Fibroblast of gingiva (primary cell): ENCODE results near the gene RBM47.
"Not testable (repeated sequence)": the region's sequence is repeated elsewhere in the genome, so short reads cannot be mapped to it uniquely, and the experiment has no call there.

Experiments
- DNase-seq: peaks from one replicate; pipeline ENCODE4 v3.0.0-alpha.2; 2011; ENCODE audit warnings: low read depth

RBM47 gene

DNA sequence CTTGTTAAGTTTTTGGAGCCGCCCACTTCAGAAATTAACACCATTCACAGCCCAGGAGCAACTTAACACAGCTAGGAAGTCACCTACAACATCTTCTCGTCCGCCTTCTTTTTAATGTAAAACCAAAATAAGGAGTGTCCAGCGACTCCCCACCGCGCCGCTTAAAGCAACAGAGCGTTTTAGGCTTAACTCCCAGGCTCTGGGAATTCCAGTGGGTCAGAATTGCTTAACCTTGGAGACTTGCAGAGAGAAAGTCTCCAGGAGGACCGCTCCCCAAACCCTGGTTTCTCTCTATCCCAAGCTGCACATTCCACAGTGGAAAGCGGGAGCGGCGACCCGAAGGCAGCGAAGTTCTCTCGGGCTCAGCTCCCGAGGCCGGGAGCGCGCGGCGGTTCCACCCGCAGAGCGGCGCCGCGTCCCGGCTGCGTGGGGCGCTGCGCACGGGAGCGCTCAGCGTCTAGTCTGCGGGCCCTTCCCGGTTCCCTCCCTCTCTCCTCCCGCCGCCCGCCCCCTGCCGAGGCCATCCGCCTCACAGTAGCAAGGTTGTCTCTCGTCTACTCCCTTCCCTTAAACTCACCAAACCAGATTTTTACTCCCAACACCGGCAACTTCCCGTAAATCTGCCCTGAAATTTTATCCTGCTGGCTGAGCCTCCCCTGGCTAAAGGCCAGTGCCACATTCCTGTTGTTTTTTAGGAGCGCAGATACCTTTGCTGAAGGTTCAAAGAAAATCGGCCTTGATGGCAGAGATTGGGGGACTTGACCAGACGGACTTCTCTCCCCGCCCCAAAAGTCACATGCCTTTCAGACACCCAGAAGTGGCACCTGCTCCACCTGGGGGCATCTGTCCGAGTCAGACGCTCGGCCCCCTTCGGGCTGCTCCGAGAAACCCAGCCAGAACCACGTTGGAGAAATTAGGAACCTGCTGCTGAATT, at the start of gene RBM47:
RBM47 (minus strand) TSS at position 464 of the 934 bp plus-strand sequence. CDS start 190,971 bp downstream, outside the sequence.
- DNase-seq = peak; percentile 31

DNA sequence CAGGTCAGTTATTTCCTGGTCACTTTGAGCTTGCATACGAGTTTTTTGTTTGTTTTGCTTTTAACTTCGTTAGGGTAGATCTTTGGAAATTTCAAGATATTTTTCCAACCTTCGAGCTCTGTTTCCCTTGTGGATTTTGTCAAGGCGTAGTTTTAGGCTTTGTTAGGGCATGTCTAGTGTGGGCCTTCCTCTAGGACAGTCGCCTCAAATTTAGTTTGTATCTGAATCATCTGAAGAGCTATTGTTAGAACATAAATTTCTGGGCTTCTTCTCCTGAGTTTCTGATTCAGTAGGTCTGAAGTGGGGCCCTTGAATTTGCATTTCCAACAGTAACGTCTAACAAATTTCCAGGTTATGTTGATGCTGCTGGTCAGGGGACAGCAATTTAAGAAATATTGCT, 48.8 kb upstream of the RBM47 start:
- no peak for DNase-seq

DNA sequence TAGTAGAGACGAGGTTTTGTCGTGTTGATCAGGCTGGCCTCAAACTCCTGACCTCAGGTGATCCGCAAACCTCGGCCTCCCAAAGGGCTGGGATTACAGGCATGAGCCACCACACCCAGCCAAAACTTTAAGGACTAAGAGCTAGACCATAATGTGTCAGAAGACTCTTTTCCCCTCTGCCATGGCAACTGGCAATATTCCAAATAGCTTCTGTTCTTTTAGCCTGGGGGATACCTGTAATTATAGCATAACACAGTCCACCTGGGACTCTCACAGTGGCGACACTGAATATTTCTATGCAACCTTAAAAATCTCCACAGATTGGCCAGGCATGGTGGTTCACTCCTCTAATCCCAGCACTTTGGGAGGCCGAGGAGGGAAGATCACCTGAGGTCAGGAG, 45.5 kb upstream of the RBM47 start:
- DNase-seq = no peak

DNA sequence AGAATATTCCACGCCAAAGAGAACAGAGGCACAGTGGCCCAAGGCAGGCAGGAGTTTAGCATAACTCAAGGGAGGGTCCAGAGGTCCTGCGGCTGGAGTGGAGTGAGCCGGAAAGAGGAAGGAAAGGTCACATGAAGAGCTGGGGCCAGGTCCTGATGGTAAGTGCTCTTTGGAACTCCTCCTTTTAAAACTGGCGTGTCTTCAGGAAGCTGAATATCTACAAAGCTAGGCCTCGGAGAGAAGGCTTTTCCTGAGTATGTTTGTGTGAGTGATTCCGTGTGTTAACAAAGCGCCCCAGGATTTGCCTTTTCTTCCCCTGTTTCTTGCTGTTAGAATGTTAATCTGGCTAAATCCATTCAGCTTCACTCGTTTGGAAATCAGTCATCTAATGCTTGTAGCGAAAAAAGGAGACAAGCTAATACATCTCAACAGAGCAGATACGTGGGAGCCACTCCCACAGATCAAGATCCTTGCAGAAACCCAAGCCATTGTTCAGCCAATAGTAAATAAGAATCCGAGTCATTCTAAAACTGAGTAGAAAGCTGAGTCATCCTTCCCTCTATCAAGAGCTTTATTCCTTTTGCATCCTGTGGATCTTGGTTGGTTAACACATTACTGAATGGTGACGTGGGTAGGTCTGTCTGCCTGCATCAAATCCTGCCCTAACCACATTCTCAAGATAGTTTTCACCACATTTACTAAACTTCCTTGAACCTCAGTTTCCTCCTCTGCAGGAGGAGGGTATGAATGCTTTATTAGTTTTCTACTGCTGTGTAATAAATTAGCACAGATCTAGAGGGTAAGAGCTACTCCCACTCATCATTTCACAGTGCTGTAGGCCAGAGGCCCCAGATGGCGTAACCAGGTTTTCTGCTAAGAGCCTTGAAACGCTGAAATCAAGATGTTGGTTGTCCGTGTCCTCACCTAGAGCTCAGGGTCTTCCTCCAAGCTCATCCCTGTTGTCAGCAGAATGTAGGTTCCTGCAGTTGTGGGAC, 43.2 kb upstream of the RBM47 start:
- DNase-seq = peak; percentile 58

DNA sequence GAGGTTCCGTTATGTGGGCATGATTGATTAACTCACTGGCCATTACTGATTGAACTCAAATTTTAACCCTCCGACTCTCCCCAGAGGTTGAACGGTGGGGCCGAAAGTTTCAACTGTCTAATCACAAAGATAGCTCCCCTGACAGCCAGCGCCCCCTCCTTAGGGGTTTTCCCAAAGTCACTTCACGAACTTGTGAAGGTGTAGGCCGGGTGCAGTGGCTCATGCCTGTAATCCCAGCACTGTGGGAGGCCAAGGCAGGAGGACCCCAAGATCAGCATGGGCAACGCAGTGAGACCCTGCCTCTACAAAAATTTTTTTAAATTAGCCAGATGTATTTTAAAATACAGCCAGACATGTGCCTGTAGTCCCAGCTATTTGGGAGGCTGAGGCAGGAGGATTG, 39.8 kb upstream of the RBM47 start:
- no peak for DNase-seq

DNA sequence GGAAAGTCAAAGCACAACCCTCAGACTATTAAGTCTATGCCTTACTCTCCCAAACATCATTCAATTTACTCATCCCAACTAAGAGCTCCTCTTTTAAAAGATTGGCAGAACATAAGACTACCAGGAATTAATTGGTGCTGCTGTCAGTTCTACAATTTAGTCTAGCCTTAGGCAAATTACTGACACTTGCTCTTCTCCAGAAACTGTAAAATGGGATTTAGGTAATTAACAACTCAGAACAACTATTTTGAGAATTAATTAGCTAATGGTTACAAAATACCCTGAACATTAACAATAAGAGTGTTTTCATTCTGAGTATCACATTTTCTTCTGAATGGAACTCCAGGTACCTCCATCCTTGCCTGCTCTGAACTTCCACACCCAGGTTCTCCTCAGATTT, 36.2 kb upstream of the RBM47 start:
- DNase-seq = no peak

DNA sequence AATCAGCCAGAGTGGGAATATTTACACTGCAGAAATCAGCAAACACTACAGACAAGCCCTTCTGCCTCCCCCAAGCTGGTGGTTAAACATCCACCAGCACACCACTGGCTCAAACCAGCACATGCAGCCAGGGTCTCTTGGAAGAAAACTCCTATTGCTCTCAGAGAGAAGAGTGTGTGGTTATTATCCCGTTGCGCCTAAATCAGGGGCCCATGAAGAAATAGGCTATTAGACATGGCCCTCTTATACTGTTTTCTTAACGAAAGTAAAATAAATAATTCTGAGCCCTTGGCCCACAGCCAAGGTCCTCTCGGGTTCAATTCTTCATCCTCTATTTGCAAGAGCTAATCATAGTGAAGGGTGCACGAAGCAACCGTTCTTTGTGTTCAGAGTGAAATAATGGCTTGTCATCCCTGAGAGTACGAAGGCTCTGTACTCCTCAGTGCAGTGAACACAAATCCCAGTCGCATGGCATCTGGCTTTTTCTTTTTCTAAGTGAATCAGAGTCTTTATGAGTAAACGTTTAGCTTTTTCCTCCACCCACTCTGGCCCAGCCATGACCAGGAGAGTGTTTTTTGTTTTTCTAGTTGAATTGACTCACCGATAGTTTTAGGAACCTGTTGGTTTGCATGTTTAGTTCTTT, 33.4 kb upstream of the RBM47 start:
- peak; percentile 4 for DNase-seq

DNA sequence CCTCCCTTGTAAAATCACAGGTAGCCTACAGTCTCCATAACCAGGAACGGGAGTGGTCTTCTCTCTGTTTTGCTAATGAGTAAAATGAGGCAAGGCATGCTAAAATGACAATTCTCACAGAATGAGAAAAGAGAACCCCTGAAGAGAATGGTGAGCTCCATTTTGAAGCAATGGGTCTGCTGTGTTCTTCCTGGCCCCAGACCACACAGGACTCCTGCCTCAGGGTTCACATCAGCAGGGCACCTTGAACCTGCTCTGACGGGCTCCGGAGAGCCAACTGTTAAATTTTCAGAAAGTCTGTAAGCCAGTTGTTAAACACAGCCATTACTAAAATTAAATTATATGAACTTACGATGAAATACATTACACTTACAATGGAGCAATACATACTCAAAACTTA, 32.1 kb upstream of the RBM47 start:
- DNase-seq = no peak

DNA sequence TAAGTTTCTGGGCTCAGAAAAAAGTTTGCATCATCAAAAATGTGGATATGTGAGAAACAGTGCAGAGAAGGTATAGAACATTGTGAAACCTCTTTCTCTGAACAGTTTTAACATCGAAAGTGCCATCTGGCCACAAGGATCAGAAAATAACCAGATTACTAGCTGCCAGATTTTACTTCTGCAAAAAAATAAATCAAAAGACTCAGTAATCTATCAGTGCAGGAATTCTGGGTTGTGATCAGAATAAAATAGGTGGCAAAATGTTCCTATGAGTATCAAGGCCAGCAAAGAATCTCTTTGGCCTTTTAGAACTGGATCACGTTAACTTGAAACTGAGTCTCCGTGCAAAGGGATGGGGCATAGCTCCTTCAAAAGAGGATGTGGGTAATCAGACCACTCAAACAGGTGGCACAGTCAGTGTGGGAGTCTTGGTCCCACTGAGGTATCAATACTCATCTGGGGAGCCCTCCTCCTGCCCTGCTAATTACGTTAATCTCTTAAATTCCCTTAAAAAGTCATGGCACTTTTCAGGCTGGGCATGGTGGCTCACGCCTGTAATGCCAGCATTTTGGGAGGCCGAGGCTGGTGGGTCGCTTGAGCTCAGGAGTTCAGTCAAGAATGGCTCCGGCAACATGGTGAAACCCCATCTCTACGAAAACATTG, 26.7 kb upstream of the RBM47 start:
- DNase-seq = no peak

DNA sequence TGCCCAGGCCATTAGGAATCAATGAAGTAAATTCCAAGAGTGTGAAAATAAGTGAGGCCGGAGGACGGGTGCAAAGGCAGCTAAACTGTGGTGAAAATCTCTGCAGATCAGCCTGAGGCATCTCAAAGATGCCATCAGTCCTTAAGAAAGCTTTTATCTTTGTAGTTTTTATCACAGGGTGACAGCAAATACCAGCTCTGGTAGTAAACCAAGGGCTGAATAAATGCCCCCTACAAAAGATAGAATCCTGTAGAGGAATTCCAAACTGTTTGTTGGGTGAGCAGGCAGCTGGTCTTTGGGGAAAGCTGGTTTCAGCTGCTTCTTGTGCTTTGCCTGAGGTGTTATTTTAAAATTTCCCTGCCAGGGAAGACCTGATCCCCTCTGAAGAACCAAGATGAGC, 21.6 kb upstream of the RBM47 start:
- DNase-seq = no peak

DNA sequence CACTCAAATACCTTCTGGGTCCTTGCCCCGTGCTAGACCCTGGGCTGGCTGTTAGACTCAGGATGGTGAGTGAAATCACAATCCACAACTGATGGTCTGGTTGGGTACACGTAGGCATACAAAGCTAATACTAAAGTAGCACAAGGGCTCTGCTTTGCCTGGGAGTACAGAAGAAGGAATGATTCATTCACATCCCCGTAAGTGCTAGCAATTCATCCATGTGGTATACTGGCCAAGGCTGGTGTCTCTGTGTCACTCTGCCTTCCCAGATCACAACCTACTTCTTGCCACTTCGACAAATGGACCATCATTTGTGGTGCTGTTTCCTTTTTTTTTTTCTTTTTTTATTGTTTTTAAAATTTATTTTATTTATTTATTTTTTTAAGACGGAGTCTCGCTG, 19.7 kb upstream of the RBM47 start:
- DNase-seq = no peak

DNA sequence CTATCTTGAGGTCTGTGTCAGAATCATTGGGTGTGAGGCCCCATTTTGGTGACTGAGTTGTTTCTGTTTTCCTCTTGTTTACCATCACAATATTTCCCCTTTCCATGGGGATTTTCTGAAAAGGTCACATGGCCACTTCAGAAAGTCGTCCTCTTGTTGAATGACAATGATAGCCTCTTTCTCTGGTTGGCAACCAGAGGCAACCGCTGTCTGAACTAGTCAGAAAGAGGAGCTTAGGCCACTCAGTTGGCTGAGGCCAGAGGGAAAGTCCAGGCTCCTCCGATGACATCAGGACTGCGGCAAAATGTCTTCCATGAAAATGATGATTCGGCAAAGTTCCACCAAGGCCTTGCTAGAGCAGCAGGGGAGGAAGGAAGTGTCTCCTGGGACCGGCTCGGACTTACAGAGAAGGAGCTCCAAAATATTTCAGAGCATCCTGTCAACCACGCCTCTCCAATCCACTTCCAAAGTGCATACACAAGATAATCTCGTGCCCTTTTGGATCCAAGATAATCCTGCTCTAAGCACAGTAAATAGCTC, 19.1 kb upstream of the RBM47 start:
- DNase-seq = no peak

DNA sequence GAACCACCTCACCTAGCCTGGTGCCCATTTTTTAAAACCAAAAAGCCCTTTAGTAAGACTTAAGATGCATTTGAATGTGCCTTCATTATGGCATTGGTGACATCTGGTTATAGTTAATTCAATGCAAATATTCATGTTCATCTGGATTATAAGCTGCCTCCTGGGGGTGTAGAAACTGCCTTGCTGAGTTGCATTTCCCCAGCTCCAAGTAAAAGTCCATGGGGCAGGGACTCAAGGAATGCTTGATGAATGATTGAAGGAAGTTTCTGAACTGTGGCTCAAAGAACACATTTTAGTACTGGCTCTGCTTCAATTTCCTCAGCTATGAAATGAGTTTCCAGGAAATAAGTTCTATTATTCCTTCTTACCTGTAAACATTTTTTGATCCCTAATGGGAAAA, 18.5 kb upstream of the RBM47 start:
- DNase-seq = no peak

DNA sequence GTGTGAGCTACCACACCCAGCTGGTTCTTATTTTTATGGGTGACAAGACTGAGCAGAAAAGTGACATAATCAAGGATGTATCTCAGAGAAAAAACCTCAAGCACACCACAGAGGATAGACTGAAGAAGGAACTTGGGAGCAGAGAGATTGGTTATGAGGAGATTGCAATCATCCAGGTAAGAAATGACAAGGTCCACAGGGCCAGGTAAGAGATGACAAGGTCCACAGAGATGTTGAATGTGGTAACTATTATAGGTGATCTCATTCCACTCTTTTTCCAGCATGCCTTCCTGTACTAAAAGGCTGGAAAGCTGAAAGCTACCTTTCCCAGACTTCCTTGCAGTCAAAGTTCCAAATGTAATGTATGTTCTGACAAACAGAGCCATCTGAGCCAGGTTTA, 15.9 kb upstream of the RBM47 start:
- DNase-seq = no peak

DNA sequence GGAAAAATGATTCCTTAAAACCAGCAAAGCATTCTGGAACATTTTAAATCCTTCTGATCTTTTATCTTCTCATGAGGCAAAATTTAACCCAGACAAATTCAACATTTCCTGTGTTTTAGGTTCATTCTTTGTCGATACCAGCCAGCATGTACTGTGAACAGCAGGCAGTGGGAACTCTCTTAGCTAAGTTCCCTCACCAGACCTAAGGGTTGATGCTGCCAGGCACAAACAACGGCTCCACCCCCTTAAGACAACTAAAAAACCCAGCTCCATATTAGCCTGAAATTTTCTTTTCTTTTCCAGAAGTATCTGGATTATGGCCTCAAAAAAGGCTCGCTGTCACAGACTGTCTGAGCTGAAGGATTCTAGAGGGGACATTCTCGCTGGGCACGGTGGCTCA, 2.4 kb upstream of the RBM47 start:
- DNase-seq = no peak

DNA sequence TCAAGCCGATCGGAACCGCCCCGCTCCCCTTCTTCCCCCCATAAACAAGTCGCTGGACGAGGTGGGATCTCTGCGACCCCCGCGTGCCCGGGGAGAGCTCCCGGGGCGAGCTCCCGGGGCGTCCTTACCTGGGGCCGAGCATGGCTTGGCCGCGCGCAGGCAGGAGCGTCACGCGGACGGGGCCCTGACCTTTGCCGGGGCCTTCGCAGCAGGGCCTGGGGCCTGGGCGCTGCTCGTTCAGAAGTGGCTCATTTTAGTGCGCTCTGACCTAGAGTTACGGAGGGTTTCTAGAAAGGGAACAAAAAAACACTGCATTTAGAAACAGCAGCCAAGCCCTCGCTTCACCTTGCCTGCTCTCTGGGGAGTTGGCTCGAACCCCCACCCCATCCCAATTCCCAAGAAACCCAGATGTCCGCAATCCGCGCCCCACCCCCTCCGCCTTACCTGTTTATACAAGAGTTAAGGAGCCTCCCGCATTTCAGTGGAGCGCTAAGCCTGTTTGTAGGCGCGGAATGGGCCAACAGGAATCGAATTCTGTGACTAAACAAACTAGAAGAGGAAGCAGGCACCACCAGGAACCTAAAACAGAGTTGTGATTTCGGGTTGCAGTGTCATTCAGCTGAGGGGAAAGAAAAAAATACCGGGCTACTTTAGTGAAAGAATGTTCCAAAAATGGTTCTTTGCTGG, 814 bp upstream of the RBM47 start:
- DNase-seq = no peak

DNA sequence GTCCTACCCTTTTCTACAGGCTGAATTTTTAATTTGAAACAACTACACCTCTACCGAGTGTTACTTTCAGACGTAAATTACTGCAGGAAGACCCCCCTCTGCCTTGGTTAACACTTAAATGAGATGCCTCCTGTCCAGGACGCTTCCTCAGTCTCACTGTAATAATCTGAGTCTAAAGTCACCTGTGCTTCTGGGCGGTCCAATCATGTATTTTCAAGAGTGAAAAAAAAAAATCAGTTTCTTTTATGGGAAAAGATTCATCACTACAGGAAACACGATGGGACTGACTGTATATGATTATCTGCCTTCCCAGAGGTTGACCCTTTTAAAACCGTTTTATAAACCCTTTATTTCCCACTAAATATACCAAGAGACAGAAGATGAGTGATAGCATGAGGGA, 776 bp downstream of the RBM47 start:
- no peak for DNase-seq

DNA sequence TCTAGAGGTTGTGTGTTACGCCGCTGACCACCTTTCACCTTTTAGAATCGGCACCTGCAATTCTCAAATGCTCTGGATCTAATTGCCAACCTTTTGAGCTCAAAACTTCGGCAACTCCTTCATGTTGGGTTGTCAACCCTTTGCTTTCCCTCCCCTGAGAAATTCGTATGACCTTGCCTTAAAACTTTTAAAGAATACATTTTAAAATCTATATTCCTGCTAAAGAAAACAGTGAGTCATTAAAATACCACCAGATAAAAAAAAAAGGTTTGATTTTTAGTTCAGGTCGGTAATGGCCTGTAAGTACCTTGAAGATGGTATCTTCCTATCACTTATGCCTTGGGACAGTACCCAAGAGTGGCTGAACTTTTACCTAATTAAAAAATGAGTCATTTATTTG, 1.3 kb downstream of the RBM47 start:
- DNase-seq = not testable (repeated sequence)

DNA sequence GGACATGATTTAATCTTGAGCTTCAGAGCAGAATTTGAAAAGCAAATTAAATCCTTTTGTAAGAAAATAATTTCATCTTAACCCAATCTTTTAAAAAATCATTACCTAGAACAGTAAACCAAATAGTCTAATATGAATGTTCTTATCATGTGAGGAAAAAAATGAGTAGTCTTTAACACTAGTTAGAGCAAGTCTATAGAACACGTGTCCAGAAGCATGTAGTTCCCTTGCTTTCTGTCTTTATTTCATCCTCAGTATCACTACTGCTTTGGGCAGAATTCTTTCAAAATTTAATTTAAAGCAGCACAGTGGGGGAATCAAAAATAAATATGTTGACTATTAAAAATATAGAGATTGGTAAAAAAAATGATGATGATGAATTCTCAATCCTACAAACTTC, 2.1 kb downstream of the RBM47 start:
- DNase-seq = no peak

DNA sequence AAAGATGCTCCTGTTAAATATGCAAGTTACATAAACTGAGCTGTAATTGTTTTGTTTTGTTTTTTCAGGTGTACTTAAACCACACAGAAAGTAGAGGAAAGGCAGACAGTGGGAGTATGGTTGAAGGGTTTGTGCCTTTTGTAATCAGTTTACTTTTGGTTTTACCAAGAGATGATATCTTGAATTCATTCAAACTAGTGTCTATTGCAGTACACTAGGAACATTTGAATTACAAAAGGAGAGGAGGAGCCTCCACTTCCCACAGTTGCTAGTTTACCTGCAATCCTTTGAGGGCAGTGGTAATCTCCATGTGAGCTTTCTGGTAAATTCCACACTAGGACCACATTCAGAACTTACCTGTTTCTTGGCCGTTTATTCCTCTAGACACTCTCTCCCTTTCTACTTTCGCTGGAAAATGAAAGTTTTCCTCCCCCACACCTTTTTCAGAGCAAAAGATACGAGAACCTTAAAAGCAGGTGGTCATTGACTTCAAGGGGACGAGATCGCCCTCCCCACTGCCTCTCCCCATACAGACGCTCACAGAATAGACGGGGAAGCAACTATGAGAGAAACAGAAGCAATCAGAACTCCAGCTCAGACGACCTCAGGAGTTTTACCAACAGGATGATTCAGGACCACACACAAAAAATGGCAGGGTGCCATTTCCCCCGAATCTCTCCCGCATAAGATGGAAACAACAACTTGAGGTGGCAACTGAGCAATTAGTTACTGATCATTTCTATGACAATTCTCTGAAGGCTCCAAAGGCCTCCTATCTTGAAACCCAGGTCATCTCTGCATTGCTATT, 3.3 kb downstream of the RBM47 start:
- DNase-seq = no peak
